HCT116 (cell line): Measurements from ENCODE around the gene TMEM204. TPM values are rescaled to one million over a fixed set of nuclear protein-coding genes. Genes with fewer than 3 reads are reported as not detected.

Experiments
- ATAC-seq: fragments of 200-7000 bp; cut with Tn5 transposase; 2 replicates; pipeline ENCODE4 v1.9.1; 2020; ENCODE audit warnings: mild to moderate bottlenecking, moderate library complexity
- BruUV-seq: library from RNA; stranded (reverse); fragments of 400-500 nt; replicated peaks from 2 replicates; lab custom pipeline; 2021; lab: Mats Ljungman, UMichigan
- CTCF ChIA-PET: fragments of 300-600 bp; sonication (Branson Sonifier 250); formaldehyde crosslinking; loops from one replicate; lab custom pipeline; 2021; ENCODE audit warnings: antibody characterized with exemption; lab: Charles Lee
- POLR2A ChIA-PET: fragments of 300-600, 350-600 bp; sonication (Branson Sonifier 250); formaldehyde crosslinking; loops from one replicate; lab custom pipeline; 2021; ENCODE audit warnings: antibody characterized with exemption; lab: Charles Lee
- RAD21 ChIA-PET, 2 experiments: fragments of 300-600 bp; sonication (Branson Sonifier 250); formaldehyde crosslinking; loops; one replicate each; lab custom pipeline; 2023; ENCODE audit warnings: low total read pairs in 2 of 2; ENCODE audit not compliant: uncharacterized antibody in 2 of 2, unreplicated experiment in 2 of 2, low non-redundant PET in 1 of 2; lab: Charles Lee
- DNase-seq: peaks from one replicate; pipeline ENCODE4 v3.0.0-alpha.2; 2010; ENCODE audit warnings: low read depth, low spot score
- H2AFZ ChIP-seq: fragments of 200-600 bp; shearing (Covaris generic), sonication (generic); 2 replicates; pipeline ENCODE4 v1.6.1; 2017; ENCODE audit warnings: low read depth, mixed run types, mixed read lengths, antibody characterized with exemption, low read length; ENCODE audit not compliant: poor library complexity, severe bottlenecking
- H3K27ac ChIP-seq: 2 replicates; pipeline ENCODE4 v1.5.1; 2012; ENCODE audit warnings: low read depth, low read length
- H3K27me3 ChIP-seq: fragments of 200-600 bp; sonication (generic); 2 replicates; pipeline ENCODE4 v1.6.1; 2016; ENCODE audit warnings: mixed run types, low read length, mixed read lengths; ENCODE audit not compliant: insufficient read depth
- H3K36me3 ChIP-seq, 2 experiments: fragments of 200-500 bp in 1 of 2; fragments of 200-600 bp in 1 of 2; sonication (Bioruptor generic) in 1 of 2; sonication (generic) in 1 of 2; 2 replicates each; pipeline versions ENCODE4 v1.5.1 to v1.6.1; 2014 to 2016; ENCODE audit warnings: low read length in 2 of 2, inconsistent platforms in 1 of 2, mixed read lengths in 1 of 2, mixed run types in 1 of 2; ENCODE audit not compliant: insufficient read depth in 2 of 2, control insufficient read depth in 1 of 2
- H3K4me1 ChIP-seq, 2 experiments: fragments of 200-600 bp in 1 of 2; sonication (generic) in 1 of 2; 2 replicates each; pipeline versions ENCODE4 v1.5.1 to v1.6.1; 2012 to 2017; ENCODE audit warnings: low read length in 2 of 2, inconsistent platforms in 1 of 2, mild to moderate bottlenecking in 1 of 2, mixed read lengths in 1 of 2, mixed run types in 1 of 2, moderate library complexity in 1 of 2; ENCODE audit not compliant: insufficient read depth in 2 of 2, control insufficient read depth in 1 of 2
- H3K4me2 ChIP-seq: fragments of 200-600 bp; sonication (generic); 2 replicates; pipeline ENCODE4 v1.6.1; 2017; ENCODE audit warnings: mixed run types, low read length, mixed read lengths
- H3K4me3 ChIP-seq, 2 experiments: fragments of 200-600 bp in 1 of 2; sonication (generic) in 1 of 2; replicated peaks in 1 of 2; 2 replicates each; pipeline ENCODE4 v1.5.1; 2011 to 2016; ENCODE audit warnings: low read length in 2 of 2, control low read depth in 1 of 2, low read depth in 1 of 2, mild to moderate bottlenecking in 1 of 2, mixed read lengths in 1 of 2, mixed run types in 1 of 2
- H3K79me2 ChIP-seq: fragments of 200-600 bp; sonication (generic); 2 replicates; pipeline ENCODE4 v1.6.1; 2017; ENCODE audit warnings: mild to moderate bottlenecking, mixed run types, low read length, moderate library complexity, mixed read lengths; ENCODE audit not compliant: insufficient read depth
- H3K9ac ChIP-seq: fragments of 200-600 bp; sonication (generic); 2 replicates; pipeline ENCODE4 v1.6.1; 2016; ENCODE audit warnings: low read length, mixed read lengths
- H3K9me2 ChIP-seq: fragments of 200-600 bp; sonication (generic), shearing (Covaris generic); 2 replicates; pipeline ENCODE4 v1.6.1; 2017; ENCODE audit warnings: mixed run types, mild to moderate bottlenecking, moderate library complexity; ENCODE audit not compliant: insufficient read depth
- H3K9me3 ChIP-seq, 2 experiments: fragments of 200-500 bp in 1 of 2; fragments of 200-600 bp in 1 of 2; sonication (Bioruptor generic) in 1 of 2; sonication (generic) in 1 of 2; 2 replicates each; pipeline ENCODE4 v1.6.1; 2014 to 2017; ENCODE audit warnings: low read length in 2 of 2, mixed read lengths in 2 of 2, inconsistent platforms in 1 of 2, low read depth in 1 of 2, mild to moderate bottlenecking in 1 of 2, mixed run types in 1 of 2, moderate library complexity in 1 of 2; ENCODE audit not compliant: control insufficient read depth in 1 of 2, insufficient read depth in 1 of 2
- H4K20me1 ChIP-seq: fragments of 200-600 bp; sonication (generic), shearing (Covaris generic); 2 replicates; pipeline ENCODE4 v1.6.1; 2017; ENCODE audit warnings: mixed run types, mild to moderate bottlenecking, moderate library complexity; ENCODE audit not compliant: insufficient read depth
- CEBPB ChIP-seq: IDR thresholded peaks from 2 replicates; pipeline ENCODE4 v1.6.1; 2012; ENCODE audit warnings: low read depth
- ELF1 ChIP-seq: IDR thresholded peaks from 2 replicates; pipeline ENCODE4 v1.6.1; 2012; ENCODE audit warnings: low read depth, borderline replicate concordance
- POLR2A ChIP-seq: IDR thresholded peaks from 2 replicates; pipeline ENCODE4 v1.7.0; 2011; ENCODE audit warnings: borderline replicate concordance; ENCODE audit not compliant: insufficient read depth, insufficient read length; ENCODE audit errors: extremely low read depth
- RAD21 ChIP-seq: IDR thresholded peaks from 2 replicates; pipeline ENCODE4 v1.6.1; 2012; ENCODE audit warnings: low read depth, mild to moderate bottlenecking
- SRF ChIP-seq: IDR thresholded peaks from 2 replicates; pipeline ENCODE4 v1.6.1; 2012; ENCODE audit warnings: low read depth
- intact Hi-C: fragments of 100-400 bp; cut with micrococcal nuclease; formaldehyde crosslinking; loops from 2 replicates; pipeline ENCODE4 v1.10.0; 2022
- total RNA-seq: library from RNA; stranded (reverse); gene quantifications from one replicate; pipeline ENCODE4 v1.2.1, GENCODE V29; 2021; ENCODE audit not compliant: unreplicated experiment
- TF ChIP-seq, protein P1 (sequence below): IDR thresholded peaks from 2 replicates; pipeline ENCODE4 v1.6.1; 2011; ENCODE audit warnings: mild to moderate bottlenecking, low read length, moderate library complexity; ENCODE audit not compliant: insufficient replicate concordance; ENCODE audit errors: extremely low read depth
- TF ChIP-seq, protein P2 (sequence below): IDR thresholded peaks from 2 replicates; pipeline ENCODE4 v1.6.1; 2012; ENCODE audit warnings: low read depth

TMEM204 gene
- total RNA-seq, 1 experiment from 2014 or later: 0.22 TPM

GRCh38 chr16:1523581-1524245 is 9.8 kb upstream of the TMEM204 start (continued):
- TF ChIP-seq SRF: no peak
- TF ChIP-seq, all 23 proteins: peak for 0

DNA sequence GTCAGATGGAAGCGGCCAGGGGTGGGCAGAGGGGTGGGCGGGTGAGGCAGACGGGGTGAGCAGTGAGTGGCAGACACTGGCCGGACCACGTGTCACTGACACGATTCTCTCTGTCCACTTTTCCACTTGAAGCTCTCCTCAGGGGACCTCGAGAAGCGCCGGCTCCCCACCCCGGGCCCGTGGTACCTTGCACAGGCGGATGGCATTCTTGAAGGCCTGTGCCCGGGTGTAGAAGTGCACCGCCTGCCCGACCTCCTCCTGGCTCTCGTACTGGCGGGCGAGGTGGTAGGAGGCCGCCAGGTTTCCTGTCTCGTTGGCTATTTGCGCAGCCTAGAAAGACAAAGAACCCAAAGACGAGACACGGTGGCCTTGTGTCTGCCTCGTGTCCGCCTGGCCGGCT is 9.1 kb upstream of the TMEM204 start:
- no peaks in the 10 kb centered on the region for H3K9me3 ChIP-seq
- H3K4me1 ChIP-seq: no peaks in the 10 kb centered on the region
- no TSS peak for BruUV-seq
- H2AFZ ChIP-seq: no peak overlapping the region
- H3K4me2 ChIP-seq: no peak overlapping the region
- no peak for DNase-seq
- no peaks in the 10 kb centered on the region for H3K79me2 ChIP-seq
- ChIA-PET RAD21 (no interaction called here), CTCF (no interaction called here), POLR2A (no interaction called here)
- TF ChIP-seq, protein P1, sequence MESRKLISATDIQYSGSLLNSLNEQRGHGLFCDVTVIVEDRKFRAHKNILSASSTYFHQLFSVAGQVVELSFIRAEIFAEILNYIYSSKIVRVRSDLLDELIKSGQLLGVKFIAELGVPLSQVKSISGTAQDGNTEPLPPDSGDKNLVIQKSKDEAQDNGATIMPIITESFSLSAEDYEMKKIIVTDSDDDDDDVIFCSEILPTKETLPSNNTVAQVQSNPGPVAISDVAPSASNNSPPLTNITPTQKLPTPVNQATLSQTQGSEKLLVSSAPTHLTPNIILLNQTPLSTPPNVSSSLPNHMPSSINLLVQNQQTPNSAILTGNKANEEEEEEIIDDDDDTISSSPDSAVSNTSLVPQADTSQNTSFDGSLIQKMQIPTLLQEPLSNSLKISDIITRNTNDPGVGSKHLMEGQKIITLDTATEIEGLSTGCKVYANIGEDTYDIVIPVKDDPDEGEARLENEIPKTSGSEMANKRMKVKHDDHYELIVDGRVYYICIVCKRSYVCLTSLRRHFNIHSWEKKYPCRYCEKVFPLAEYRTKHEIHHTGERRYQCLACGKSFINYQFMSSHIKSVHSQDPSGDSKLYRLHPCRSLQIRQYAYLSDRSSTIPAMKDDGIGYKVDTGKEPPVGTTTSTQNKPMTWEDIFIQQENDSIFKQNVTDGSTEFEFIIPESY: no peak
- TF ChIP-seq POLR2A: no peak
- no peak for TF ChIP-seq ELF1
- no peak for TF ChIP-seq CEBPB
- TF ChIP-seq, protein P2, sequence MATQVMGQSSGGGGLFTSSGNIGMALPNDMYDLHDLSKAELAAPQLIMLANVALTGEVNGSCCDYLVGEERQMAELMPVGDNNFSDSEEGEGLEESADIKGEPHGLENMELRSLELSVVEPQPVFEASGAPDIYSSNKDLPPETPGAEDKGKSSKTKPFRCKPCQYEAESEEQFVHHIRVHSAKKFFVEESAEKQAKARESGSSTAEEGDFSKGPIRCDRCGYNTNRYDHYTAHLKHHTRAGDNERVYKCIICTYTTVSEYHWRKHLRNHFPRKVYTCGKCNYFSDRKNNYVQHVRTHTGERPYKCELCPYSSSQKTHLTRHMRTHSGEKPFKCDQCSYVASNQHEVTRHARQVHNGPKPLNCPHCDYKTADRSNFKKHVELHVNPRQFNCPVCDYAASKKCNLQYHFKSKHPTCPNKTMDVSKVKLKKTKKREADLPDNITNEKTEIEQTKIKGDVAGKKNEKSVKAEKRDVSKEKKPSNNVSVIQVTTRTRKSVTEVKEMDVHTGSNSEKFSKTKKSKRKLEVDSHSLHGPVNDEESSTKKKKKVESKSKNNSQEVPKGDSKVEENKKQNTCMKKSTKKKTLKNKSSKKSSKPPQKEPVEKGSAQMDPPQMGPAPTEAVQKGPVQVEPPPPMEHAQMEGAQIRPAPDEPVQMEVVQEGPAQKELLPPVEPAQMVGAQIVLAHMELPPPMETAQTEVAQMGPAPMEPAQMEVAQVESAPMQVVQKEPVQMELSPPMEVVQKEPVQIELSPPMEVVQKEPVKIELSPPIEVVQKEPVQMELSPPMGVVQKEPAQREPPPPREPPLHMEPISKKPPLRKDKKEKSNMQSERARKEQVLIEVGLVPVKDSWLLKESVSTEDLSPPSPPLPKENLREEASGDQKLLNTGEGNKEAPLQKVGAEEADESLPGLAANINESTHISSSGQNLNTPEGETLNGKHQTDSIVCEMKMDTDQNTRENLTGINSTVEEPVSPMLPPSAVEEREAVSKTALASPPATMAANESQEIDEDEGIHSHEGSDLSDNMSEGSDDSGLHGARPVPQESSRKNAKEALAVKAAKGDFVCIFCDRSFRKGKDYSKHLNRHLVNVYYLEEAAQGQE: no peak
- no peak for TF ChIP-seq RAD21
- H3K4me3 ChIP-seq: no peak overlapping the region
- no peak for ATAC-seq
- intact Hi-C loops: no loop called here
- H3K27me3 ChIP-seq: no peaks in the 10 kb centered on the region
- H3K9ac ChIP-seq: no peak overlapping the region
- no peaks in the 10 kb centered on the region for H4K20me1 ChIP-seq
- H3K9me2 ChIP-seq: no peaks in the 10 kb centered on the region
- H3K36me3 ChIP-seq: no peaks in the 10 kb centered on the region
- no peak overlapping the region for H3K27ac ChIP-seq
